GM20000 (cell line): Measurements from ENCODE around the gene CENPO.

Source experiments
- DNase-seq: peaks from one replicate; pipeline ENCODE4 v3.0.0; 2012; ENCODE audit warnings: low spot score
- CTCF ChIP-seq: IDR thresholded peaks from 2 replicates; pipeline ENCODE4 v1.5.1; 2012; ENCODE audit warnings: mild to moderate bottlenecking, control low read depth; ENCODE audit errors: extremely low read depth, missing control alignments

CENPO gene

DNA sequence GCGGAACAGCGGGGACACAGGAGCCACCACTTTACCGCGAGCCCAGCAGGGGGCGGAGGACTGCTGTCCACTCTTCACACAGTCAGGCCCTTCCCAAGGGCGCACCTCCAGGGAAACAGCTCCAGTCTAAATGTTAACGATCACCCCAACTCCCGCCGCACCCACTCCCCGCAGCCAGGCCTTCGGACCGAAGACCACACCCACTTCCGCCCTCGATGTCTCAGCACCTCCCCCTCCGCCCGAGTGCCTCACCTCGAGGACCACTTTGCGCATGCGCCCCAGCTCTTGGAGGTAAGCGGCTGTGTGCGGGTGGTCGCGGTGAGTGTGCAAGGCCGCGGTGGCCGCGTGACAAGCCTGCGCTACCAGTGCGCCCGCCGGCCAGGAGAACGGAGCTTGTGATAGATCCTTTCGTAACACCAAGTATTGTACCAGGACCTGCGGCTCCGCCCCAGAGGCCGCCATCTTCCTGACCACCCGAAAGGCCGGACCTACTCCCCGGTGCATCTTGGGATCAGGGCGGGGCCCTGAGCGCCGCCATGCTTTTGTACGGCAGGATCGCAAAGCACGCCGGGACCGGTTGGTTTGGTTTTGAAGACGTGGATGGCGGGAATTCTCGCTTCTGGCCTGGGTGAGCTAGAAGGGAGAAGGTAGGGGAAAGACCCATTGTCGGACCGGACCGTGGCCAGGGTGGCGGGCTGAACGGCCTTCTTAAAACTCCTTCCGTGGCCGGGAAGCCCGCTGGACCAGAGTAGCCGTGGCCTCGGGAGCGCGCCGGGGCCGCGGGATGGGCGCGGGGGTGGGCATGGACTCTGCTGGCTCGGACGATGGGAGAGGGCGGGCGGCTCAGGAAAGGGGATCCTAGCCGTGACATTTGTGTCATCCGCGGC, at the start of gene CENPO, which contains the start of gene PTRHD1:
Gene CENPO, plus strand, starts transcription at position 552 of the 887 bp plus-strand sequence. CDS start 495 bp downstream, outside the sequence.
Gene PTRHD1, minus strand, starts transcription at position 518 of the 887 bp plus-strand sequence. Its CDS starts 14 bp downstream, at position 504.
- DNase-seq: peak; percentile 95

GRCh38 chr2:24743924-24744323, 49.3 kb upstream of the CENPO start:
- DNase-seq: no peak
- no peak for TF ChIP-seq CTCF

More for the DNA sequence above, at the start of gene CENPO, which contains the start of gene PTRHD1:
- peak; percentile 15 for TF ChIP-seq CTCF

GRCh38 chr2:24744356-24744755, 48.9 kb upstream of the CENPO start:
- no peak for TF ChIP-seq CTCF
- no peak for DNase-seq

DNA sequence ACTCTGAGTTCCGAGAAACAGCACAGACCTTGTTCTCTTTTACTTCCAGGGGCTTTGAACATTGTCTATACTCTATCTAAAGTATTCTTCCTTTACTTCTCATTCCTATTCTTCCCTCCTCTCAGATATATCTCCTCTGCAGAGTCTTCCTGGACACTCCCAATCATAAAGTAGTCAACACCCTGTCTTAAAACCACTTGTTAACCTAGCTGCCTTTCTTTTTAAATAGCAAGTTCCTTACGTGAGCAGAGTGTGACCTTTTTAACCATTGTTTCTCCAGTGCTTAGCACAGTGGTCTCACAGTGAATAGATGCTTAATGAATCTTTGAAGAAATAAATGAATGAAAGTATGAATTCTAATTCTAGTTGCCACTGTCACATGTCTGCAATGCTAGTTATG, 47.4 kb upstream of the CENPO start:
- TF ChIP-seq CTCF: no peak
- DNase-seq: no peak

- DNase-seq: no peak
- no peak for TF ChIP-seq CTCF
Observed at GRCh38 chr2:24747299-24747698, 45.9 kb upstream of the CENPO start.

- DNase-seq: no peak
- TF ChIP-seq CTCF: no peak
Observed at GRCh38 chr2:24749069-24749691, 44.0 kb upstream of the CENPO start.
